ENCODE measurements around the gene PRKCE. TPM values are rescaled to one million over a fixed set of nuclear protein-coding genes. Genes with fewer than 3 reads are reported as not detected.
A peak's percentile ranks its signal among the peaks of the same experiment; 100 is the strongest.

Gene PRKCE
- total RNA-seq, 2 donors from 2014 or later: 10.4 to 13.8 TPM

DNA sequence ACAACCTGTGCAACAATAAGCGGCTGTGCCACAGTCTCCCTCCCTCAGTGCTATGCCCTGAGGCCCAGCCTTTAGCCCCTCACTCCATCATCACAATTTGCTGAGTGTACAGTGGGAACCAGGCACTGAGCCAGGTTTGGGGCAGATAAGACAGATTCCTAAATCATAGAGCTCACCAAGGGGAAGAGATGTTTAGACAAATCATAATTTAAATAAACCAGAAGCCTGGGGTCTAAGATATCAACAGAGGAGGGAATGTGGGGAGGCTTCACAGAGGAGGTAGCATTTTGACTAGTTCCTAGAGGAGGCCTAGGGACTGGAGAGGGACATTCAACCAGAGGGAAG lies 506.5 kb downstream of the PRKCE start:
- peak overlapping the region in 1 of 2 donors; percentile 65 for H3K27ac Mint-ChIP-seq
- H3K36me3 Mint-ChIP-seq: peaks cover 0 to 5% of the 10 kb centered on the region in 2 donors
- ATAC-seq (no peak), DNase-seq (ENCODE audit: low spot score in 2 of 2) (no peak)
- H3K9me3 Mint-ChIP-seq: no peaks in the 10 kb centered on the region

DNA sequence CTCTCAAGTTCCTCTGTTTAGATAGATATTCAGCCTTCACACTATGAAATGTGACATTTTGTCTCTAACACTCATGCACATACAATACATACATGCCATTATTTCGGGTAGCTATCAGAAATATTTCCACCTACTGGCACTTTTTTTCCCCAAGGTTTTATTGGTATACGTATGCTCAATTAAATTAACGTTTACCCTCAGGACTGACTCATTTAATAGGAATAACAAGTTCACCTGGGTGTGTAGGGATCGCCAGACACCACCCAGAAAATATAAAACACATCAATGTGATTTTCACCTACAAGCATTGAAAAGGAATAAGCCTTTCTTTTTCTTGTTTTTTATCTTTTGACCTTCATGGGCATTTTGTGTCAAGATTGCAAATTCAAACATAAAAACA lies 507.2 kb downstream of the PRKCE start:
- ATAC-seq (no peak), DNase-seq (ENCODE audit: low spot score in 2 of 2) (no peak)
- Mint-ChIP-seq H3K9me3 (no peaks in the 10 kb centered on the region), H3K27ac (no peak overlapping the region), H3K36me3 (peaks cover 0 to 5% of the 10 kb centered on the region in 2 donors)

DNA sequence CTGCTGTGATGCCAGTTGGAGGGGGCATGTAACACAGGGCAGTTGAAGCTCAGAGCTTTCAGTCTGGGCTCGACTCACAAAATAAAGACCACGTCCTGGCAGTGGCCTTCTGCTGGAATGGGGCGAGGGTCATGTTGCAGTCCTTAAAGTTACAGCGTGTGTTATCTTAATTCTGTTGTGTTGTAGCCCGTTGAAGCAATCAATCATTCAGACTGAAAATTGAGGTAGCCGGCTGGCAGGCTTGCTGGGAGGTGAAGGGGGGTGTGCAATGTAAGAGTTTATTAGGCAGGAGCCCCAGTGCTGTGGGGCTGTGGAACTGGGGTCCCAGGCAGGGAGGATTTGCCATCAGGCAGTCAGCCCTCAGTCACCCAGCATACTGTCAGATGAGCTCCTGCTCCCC lies 508.9 kb downstream of the PRKCE start:
- no peak overlapping the region for H3K27ac Mint-ChIP-seq
- DNase-seq (ENCODE audit: low spot score in 2 of 2) (no peak), ATAC-seq (no peak)
- peaks cover 0 to 5% of the 10 kb centered on the region in 2 donors for H3K36me3 Mint-ChIP-seq
- no peaks in the 10 kb centered on the region for H3K9me3 Mint-ChIP-seq

GRCh38 chr2:46161315-46161714 lies 509.8 kb downstream of the PRKCE start:
- peak overlapping the region; percentile 40 to 77 for H3K27ac Mint-ChIP-seq
- no peak for ATAC-seq
- DNase-seq (ENCODE audit: low spot score in 2 of 2): no peak

GRCh38 chr2:46161911-46162310 lies 510.4 kb downstream of the PRKCE start:
- peaks cover 0 to 5% of the 10 kb centered on the region in 2 donors for H3K36me3 Mint-ChIP-seq
- ATAC-seq (no peak), DNase-seq (ENCODE audit: low spot score in 2 of 2) (peak in 1 of 2 donors; percentile 30)
- no peaks in the 10 kb centered on the region for H3K9me3 Mint-ChIP-seq
- peak overlapping the region in 1 of 2 donors; percentile 81 for H3K27ac Mint-ChIP-seq

More at GRCh38 chr2:46161315-46161714, 509.8 kb downstream of the PRKCE start:
- H3K9me3 Mint-ChIP-seq: no peaks in the 10 kb centered on the region
- H3K36me3 Mint-ChIP-seq: peaks cover 0 to 5% of the 10 kb centered on the region in 2 donors

DNA sequence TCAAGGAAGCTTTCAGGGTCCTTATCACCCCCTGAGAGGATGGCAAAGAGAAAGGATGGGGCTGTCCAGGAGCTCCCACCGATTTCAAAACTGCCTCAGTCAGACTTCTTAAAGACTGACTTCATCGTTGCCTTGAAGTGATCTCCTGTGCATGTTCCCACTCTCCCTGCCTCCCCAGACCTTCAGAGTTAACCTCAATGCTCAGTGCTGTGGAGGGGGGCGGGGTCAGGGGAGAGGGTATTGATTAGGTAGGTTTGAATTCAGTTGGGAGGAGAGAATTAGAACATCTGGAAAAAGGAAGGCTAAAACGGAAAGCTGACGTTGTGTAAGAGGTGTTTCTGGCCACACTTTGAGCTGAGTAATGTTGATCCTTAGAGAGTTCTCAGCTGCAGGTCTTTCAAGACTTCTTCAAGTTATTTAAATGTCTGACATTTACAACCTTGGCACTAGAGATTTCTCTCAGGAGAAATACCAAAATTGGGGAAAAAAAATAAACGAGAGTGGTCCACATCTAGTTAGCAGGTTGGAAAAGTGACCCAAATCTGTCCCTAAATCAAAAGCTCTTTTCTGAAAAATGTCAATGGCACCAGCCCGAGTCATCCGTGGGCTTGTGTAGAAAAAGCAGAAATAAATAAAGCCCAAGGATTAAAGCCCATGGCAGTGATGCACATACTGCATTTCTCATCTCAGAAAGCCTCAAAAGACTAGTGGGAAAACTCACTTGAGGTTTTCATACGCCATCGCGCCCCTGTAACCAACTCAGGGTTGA lies 511.0 kb downstream of the PRKCE start:
- DNase-seq (ENCODE audit: low spot score in 2 of 2): no peak
- ATAC-seq: no peak
- Mint-ChIP-seq H3K9me3 (no peaks in the 10 kb centered on the region), H3K36me3 (peaks cover 0 to 5% of the 10 kb centered on the region in 2 donors), H3K27ac (peak overlapping the region in 1 of 2 donors; percentile 22)

DNA sequence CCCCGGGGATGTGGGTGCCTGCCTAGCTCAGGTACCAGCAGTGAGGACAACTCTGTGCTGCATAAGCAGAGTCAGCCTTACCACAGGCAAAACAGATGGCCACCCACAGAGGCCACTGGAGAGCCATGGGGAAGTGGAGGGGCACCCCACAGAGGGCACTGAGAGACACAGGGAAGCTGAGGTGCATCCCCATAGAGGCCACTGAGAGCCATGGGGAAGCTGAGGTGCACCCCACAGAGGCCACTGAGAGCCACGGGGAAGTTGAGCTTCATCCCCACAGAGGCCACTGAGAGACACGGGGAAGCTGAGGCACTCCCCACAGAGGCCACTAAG lies 511.6 kb downstream of the PRKCE start:
- ATAC-seq (peak in 1 of 2 donors; percentile 80), DNase-seq (ENCODE audit: low spot score in 2 of 2) (peak in 1 of 2 donors; percentile 60)
- peak overlapping the region in 1 of 2 donors; percentile 5 for H3K27ac Mint-ChIP-seq
- no peaks in the 10 kb centered on the region for H3K9me3 Mint-ChIP-seq
- peaks cover 0 to 5% of the 10 kb centered on the region in 2 donors for H3K36me3 Mint-ChIP-seq

GRCh38 chr2:46163804-46164528 lies 512.5 kb downstream of the PRKCE start:
- no peaks in the 10 kb centered on the region for H3K9me3 Mint-ChIP-seq
- H3K27ac Mint-ChIP-seq: peak overlapping the region in 1 of 2 donors; percentile 5
- ATAC-seq (peak in 1 of 2 donors; percentile 61), DNase-seq (ENCODE audit: low spot score in 2 of 2) (peak in 1 of 2 donors; percentile 58)
- peaks cover 0 to 5% of the 10 kb centered on the region in 2 donors for H3K36me3 Mint-ChIP-seq

DNA sequence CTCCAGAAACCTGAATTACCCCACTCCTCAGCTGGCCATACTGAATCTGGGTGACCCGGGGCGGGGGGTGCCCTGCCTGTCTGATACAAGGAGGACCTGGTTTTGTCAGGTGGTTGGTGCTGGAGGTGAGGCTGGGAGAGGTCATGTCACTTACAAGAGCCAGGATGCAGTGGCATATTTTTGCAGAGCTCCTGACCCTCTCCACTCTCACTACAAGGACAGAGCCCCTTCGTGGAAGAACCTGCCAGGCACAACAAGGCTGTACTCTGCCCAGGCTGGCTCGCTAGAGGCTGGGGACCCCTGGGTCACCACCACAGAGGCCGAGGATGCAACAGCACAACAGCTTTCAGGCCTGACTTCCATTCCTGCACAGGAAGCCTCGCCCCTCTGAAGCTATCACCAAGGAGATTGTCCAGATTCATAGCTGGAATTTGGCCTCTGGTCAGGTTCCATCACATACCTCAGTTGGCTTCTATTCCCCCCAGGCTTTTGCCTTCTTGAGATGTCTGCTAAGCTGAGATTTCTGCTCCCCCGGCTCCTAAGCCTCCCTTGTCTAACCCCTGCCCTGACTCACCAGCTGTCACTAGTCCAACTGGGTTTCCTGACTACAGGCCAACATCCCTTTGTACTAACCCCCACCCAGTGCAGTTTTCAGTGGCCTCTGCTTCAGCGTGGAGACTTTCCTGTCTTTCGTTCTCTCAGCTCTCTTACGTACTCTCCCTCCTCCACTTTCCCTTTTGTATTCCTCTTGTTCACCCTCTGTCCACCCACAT lies 513.2 kb downstream of the PRKCE start:
- Mint-ChIP-seq H3K27ac (no peak overlapping the region), H3K36me3 (no peaks in the 10 kb centered on the region), H3K9me3 (no peaks in the 10 kb centered on the region)
- DNase-seq (ENCODE audit: low spot score in 2 of 2): no peak
- no peak for ATAC-seq

DNA sequence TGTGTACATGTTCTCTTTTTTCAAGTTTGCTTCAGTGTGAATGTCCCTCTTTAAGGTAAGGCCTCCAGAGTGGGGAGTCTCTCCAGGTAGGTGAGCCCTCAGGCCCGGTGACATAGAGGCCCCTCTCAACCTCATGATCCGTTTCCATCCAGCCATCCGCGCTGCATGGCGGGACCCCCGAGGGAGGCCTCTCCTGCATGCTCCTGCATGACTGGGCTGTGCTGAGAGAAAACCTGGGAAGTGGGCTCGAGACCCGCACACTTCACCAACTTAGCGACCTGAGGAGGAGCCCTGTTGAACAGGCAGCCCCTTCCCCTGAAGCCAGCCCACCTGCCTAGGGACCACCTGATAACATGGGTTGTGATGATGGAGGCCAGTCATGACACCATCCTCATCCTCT lies 514.4 kb downstream of the PRKCE start:
- Mint-ChIP-seq H3K27ac (no peak overlapping the region), H3K36me3 (no peaks in the 10 kb centered on the region), H3K9me3 (no peaks in the 10 kb centered on the region)
- DNase-seq (ENCODE audit: low spot score in 2 of 2): peak in 1 of 2 donors; percentile 34
- ATAC-seq: no peak

DNA sequence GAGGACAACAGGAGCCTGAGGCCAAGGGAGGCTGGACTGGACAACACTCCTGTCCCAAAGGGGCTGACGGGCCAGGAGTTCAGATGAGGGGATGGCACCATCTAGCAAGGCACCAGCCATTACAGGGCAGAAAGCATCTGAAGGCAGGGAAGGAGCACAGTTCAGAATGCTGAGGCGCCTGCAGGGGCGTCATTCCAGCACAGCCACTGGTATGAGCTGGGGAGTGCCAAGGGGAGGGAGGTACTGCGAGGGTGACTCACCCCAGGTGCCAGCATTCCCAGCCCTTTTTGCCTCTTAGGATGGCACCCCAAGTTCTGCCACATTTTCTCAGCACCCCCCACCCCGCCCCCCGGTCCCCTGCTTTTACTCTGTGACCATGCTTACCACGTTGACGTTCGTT lies 515.9 kb downstream of the PRKCE start:
- Mint-ChIP-seq H3K27ac (no peak overlapping the region), H3K9me3 (no peaks in the 10 kb centered on the region), H3K36me3 (no peaks in the 10 kb centered on the region)
- ATAC-seq (no peak), DNase-seq (ENCODE audit: low spot score in 2 of 2) (no peak)

DNA sequence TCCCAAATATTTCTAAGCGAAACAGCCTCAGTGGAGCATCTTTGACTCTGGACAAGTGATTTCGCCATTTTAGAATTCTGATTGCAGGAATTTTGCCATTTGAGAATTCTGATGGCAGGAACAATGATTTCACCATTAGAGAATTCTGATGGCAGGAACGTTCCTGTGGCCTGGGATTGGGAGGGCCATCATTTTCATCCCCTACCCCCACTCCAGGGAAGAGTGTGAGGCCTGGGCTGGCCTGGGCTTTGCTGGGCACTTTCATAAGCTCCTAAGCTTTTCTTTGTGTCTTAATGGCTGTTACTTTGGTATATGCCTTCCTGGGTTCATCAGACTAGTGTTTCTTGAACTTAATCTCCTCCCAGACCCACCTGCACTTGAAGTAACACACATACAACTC lies 516.4 kb downstream of the PRKCE start:
- Mint-ChIP-seq H3K36me3 (no peaks in the 10 kb centered on the region), H3K9me3 (no peaks in the 10 kb centered on the region), H3K27ac (peak overlapping the region in 1 of 2 donors; percentile 34)
- ATAC-seq (no peak), DNase-seq (ENCODE audit: low spot score in 2 of 2) (no peak)

- ATAC-seq (no peak), DNase-seq (ENCODE audit: low spot score in 2 of 2) (no peak)
- Mint-ChIP-seq H3K36me3 (no peaks in the 10 kb centered on the region), H3K9me3 (no peaks in the 10 kb centered on the region), H3K27ac (no peak overlapping the region)
These were observed 518.0 kb downstream of the PRKCE start for GRCh38 chr2:46169467-46169866.

DNA sequence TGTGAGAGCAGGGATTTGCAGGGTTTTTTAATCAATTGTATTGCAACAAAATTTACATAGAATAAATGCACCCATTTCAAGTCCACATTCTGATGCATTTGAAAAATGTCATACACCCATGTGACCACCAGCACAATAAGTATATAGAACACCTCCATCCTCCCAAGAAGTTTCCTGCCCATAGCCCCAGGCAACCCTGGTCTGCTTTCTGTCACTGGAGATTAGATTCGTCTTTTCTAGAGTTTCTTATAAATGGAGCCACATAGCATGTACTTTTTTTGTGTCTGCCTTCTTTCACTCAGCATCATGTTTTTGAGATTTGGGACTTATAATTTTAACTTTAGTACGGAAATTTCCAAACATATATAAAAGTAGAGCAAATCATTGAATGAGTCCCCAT lies 518.6 kb downstream of the PRKCE start:
- Mint-ChIP-seq H3K27ac (no peak overlapping the region), H3K36me3 (no peaks in the 10 kb centered on the region), H3K9me3 (no peaks in the 10 kb centered on the region)
- ATAC-seq (no peak), DNase-seq (ENCODE audit: low spot score in 2 of 2) (no peak)

- DNase-seq (ENCODE audit: low spot score in 2 of 2) (peak in 1 of 2 donors; percentile 40), ATAC-seq (no peak)
- H3K27ac Mint-ChIP-seq: no peak overlapping the region
- H3K36me3 Mint-ChIP-seq: no peaks in the 10 kb centered on the region
- no peaks in the 10 kb centered on the region for H3K9me3 Mint-ChIP-seq
These were observed 519.3 kb downstream of the PRKCE start for GRCh38 chr2:46170611-46171350.

DNA sequence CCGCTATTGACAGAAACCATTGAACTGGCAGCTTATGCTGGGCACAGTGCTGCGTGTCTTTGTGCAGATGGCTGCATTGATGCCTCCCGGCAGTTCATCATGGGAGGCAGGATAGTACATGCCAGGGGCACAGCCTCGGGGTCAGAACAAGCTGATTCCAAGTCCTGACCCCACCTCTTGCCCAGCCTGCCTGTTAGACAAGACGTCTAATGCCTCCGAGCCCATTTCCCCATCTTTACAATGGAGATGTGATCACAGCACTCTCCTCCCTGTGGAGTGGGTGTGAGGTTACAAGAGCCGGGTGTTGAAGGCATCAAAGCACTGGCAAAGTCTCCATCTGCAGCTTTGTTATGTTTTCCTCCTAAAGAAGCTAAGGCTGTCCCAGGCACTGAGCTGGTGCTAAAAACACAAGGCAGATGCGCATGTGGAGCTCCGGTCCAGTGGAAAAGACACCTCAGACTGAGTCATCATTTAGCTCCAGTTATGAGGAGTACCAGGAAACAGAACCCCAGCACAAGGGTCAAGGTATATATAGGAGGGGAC lies 520.0 kb downstream of the PRKCE start:
- H3K36me3 Mint-ChIP-seq: no peaks in the 10 kb centered on the region
- no peak for ATAC-seq
- H3K9me3 Mint-ChIP-seq: no peaks in the 10 kb centered on the region
- DNase-seq (ENCODE audit: low spot score in 2 of 2): peak in 1 of 2 donors; percentile 37
- H3K27ac Mint-ChIP-seq: no peak overlapping the region
